Omental fat pad (tissue), 4 donors: ENCODE results near the gene GOLGA1. TPM values are rescaled to one million over a fixed set of nuclear protein-coding genes. Genes with fewer than 3 reads are reported as not detected.
A peak's percentile ranks its signal among the peaks of the same experiment; 100 is the strongest.

Source experiments
- ATAC-seq: fragments of 150-250 bp; one replicate; pipeline ENCODE4 v1.9.1; 2016; ENCODE audit warnings: mild to moderate bottlenecking, moderate library complexity; ENCODE audit not compliant: low FRiP score
- DNase-seq: peaks from one replicate; pipeline ENCODE4 v3.0.0-alpha.2; 2019; ENCODE audit warnings: low spot score
- CTCF ChIP-seq, 3 donors: fragments of 450-650 bp; IDR thresholded peaks; one replicate each; pipeline ENCODE4 v1.5.1; 2016 to 2017; ENCODE audit warnings: antibody characterized with exemption in 3 of 3, mild to moderate bottlenecking in 3 of 3, moderate library complexity in 2 of 3
- total RNA-seq, 4 donors: library from RNA; depleted of rRNA; stranded (reverse); fragments of >200 nt; gene quantifications; one replicate each; pipeline ENCODE4 v1.1.0, GENCODE V29; 2016

The GOLGA1 gene
- total RNA-seq, 4 donors from 2014 or later: 13.3 to 31.5 (median 19.7) TPM

DNA sequence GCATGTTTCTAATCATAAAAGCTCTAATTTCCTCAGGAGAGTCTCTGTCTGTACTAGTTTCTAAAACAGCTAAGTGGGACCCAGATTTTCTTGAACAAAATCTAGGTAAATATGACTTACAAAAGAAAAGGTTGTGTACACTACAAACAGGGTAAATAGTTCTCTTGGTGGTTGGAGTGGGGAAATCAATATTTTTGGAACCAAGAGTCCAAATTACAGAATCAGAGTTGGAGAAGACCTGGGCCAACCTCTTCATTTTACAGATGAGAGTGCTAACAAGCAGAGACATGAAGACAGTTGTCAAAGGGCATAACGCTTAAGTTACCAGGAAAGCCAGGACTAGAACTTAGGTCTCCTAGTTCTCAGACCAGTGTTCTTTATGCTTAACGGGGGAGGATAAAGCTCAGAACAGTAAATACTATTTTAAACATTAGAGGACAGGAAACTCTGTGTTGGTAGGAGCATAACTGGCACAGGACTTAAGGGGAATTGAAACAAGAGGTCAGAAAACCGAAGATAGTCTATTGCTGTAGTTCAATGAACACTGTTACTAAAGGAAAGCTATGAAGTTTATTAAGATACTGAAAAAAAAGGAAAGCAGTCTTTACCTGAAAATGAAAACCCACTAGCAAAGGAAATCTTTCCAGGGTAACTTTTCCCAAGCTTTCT, 9.3 kb upstream of the GOLGA1 start:
- no peak for ATAC-seq
- DNase-seq: no peak
- TF ChIP-seq CTCF (IDR thresholded peaks at IDR 0.05): no peak

- DNase-seq (no peak), ATAC-seq (no peak)
- no peak for TF ChIP-seq CTCF (IDR thresholded peaks at IDR 0.05)
These were observed 8.5 kb upstream of the GOLGA1 start for GRCh38 chr9:124949387-124949786.

GRCh38 chr9:124947727-124948391, 7.0 kb upstream of the GOLGA1 start:
- TF ChIP-seq CTCF (IDR thresholded peaks at IDR 0.05): no peak
- ATAC-seq (no peak), DNase-seq (no peak)

- DNase-seq (no peak), ATAC-seq (no peak)
- no peak for TF ChIP-seq CTCF (IDR thresholded peaks at IDR 0.05)
These were observed 5.3 kb upstream of the GOLGA1 start for GRCh38 chr9:124946167-124946566.

GRCh38 chr9:124941679-124942561, 1.0 kb upstream of the GOLGA1 start:
- TF ChIP-seq CTCF (IDR thresholded peaks at IDR 0.05): no peak
- no peak for DNase-seq
- ATAC-seq: peak; percentile 16

DNA sequence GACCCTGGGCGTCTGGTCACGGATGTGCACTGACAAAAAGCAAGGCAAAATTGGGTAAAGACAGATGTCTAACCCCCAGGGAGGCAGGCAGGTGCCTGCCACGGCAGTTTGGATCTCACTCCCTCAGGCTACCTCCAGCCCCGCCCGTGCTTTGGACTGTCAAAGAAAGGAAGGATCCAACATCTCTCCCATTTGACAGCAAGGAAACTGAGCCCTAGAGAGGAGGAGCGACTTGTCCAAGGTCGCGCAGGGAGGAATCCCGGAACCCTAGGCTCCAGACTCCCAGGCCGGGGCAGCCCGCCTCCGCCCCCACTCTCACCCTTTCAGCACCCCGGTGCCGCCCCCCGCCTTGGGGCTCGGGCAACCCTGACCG, 376 bp downstream of the GOLGA1 start:
- TF ChIP-seq CTCF (IDR thresholded peaks at IDR 0.05): no peak
- ATAC-seq (no peak), DNase-seq (peak; percentile 23)
